HG03571 (cell line): ENCODE results near the gene AQP1.

Experiments
- ATAC-seq: cut with Tn5 transposase; IDR thresholded peaks from one replicate; pipeline ENCODE4 v1.9.1; 2021; ENCODE audit not compliant: unreplicated experiment

The AQP1 gene

GRCh38 chr7:30971440-30971839 lies 59.8 kb downstream of the AQP1 start:
- ATAC-seq: no peak

DNA sequence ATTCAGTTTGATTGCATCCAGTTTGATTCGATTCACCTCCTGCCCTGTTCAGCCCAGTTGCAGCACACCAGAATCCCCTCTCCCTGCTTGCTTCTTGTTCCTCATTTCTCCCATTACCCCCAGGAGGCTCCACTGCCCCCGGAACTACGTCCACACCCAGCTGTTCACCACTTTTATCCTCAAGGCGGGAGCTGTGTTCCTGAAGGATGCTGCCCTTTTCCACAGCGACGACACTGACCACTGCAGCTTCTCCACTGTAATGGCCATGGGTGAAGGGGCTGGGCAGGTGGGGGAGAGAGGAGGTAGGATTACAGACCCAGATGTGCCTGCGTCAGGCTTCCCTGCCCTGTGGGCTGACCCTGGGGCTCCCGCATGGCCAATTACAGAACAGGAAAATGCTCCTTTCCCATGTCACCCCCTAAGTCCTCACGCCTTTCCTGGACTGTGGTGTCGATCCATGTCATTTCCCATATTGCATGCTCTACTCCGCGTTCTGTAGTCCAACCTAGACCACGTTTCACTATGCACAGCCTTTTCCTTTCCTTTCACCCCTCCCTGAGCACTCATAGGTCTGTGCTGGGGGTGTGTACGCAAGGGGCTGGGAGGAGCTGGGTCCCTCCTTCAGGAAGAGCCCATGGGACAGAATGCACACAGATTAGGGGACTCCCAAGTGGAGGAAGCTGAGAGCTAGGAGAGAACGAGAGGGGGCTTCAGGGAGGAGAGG lies 60.3 kb downstream of the AQP1 start:
- no peak for ATAC-seq

- no peak for ATAC-seq
Measured at GRCh38 chr7:30973292-30973691, 61.6 kb downstream of the AQP1 start.

DNA sequence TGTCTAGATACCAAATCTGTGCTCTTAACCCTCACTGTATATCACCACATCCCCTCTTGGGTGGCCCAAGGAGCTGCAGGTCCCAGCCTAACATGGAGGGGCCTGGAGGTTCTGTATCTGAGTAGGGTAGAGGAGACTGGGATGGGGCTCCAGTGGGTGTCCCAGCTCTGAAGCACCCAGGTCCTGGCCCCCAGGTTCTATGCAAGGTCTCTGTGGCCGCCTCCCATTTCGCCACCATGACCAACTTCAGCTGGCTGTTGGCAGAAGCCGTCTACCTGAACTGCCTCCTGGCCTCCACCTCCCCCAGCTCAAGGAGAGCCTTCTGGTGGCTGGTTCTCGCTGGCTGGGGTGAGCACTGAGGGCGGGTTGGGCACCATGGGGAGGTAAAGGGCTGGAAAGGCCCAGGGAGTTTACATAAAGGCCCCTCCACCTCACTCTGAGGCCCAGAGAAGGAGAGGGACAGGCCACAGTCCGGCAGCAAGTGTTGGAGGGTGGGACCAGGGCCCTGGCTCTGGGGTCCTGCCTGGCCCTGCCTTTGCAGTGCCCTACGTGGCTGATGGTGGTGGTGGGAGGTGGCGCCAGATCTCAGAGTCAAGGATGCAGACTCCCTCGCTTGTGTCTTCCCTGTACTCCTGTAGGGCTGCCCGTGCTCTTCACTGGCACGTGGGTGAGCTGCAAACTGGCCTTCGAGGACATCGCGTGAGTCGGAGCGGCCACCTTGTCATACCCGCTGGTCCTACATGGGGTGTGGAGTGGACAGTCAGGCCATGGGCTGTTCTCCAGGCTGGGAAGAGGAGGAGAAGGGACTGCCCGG lies 62.3 kb downstream of the AQP1 start:
- no peak for ATAC-seq

GRCh38 chr7:30974605-30975255 lies 63.1 kb downstream of the AQP1 start:
- ATAC-seq: peak; percentile 89
